Measurements from ENCODE around the gene KMT2C.

The KMT2C gene

GRCh38 chr7:152351168-152351567, 84.6 kb downstream of the KMT2C start:
- no peaks in the 10 kb centered on the region for H3K9me3 ChIP-seq (ENCODE audit: control insufficient read depth, insufficient read depth, low read length)
- no peaks in the 10 kb centered on the region for H3K4me1 ChIP-seq (ENCODE audit: control insufficient read depth, insufficient read depth, low read length)
- H3K27me3 ChIP-seq (ENCODE audit: control insufficient read depth, insufficient read depth, low read length) = no peaks in the 10 kb centered on the region
- H3K9ac ChIP-seq (ENCODE audit: low read depth, low read length) = no peak overlapping the region
- no peak overlapping the region for H3K4me3 ChIP-seq (ENCODE audit: low read depth, low read length)
- H3K27ac ChIP-seq (ENCODE audit: low read depth, low read length) = peak overlapping the region; percentile 35
- H3K36me3 ChIP-seq (ENCODE audit: control insufficient read depth, insufficient read depth, low read length) = peaks cover 17% of the 10 kb centered on the region

- Histone ChIP-seq H3K27ac (ENCODE audit: low read depth, low read length) (no peak overlapping the region), H3K9me3 (ENCODE audit: control insufficient read depth, insufficient read depth, low read length) (no peaks in the 10 kb centered on the region), H3K36me3 (ENCODE audit: control insufficient read depth, insufficient read depth, low read length) (peaks cover 14% of the 10 kb centered on the region; the same call in 1 of the 2 replicates), H3K4me1 (ENCODE audit: control insufficient read depth, insufficient read depth, low read length) (no peaks in the 10 kb centered on the region), H3K9ac (ENCODE audit: low read depth, low read length) (no peak overlapping the region), H3K4me3 (ENCODE audit: low read depth, low read length) (no peak overlapping the region), H3K27me3 (ENCODE audit: control insufficient read depth, insufficient read depth, low read length) (no peaks in the 10 kb centered on the region)
Measured at GRCh38 chr7:152347888-152348287, 87.9 kb downstream of the KMT2C start.

- no peak overlapping the region for H3K4me3 ChIP-seq (ENCODE audit: low read depth, low read length)
- H3K9me3 ChIP-seq (ENCODE audit: control insufficient read depth, insufficient read depth, low read length) = no peaks in the 10 kb centered on the region
- H3K4me1 ChIP-seq (ENCODE audit: control insufficient read depth, insufficient read depth, low read length) = no peaks in the 10 kb centered on the region
- 0 out of 2 replicates have a peak, but pooled peaks cover 6% of the 10 kb centered on the region for H3K36me3 ChIP-seq (ENCODE audit: control insufficient read depth, insufficient read depth, low read length)
- H3K27ac ChIP-seq (ENCODE audit: low read depth, low read length) = no peak overlapping the region
- no peak overlapping the region for H3K9ac ChIP-seq (ENCODE audit: low read depth, low read length)
- no peaks in the 10 kb centered on the region for H3K27me3 ChIP-seq (ENCODE audit: control insufficient read depth, insufficient read depth, low read length)
Measured at GRCh38 chr7:152344253-152344652, 91.5 kb downstream of the KMT2C start.

- H3K27ac ChIP-seq (ENCODE audit: low read depth, low read length) = no peak overlapping the region
- no peak overlapping the region for H3K9ac ChIP-seq (ENCODE audit: low read depth, low read length)
- H3K4me3 ChIP-seq (ENCODE audit: low read depth, low read length) = no peak overlapping the region
- H3K4me1 ChIP-seq (ENCODE audit: control insufficient read depth, insufficient read depth, low read length) = no peaks in the 10 kb centered on the region
- H3K27me3 ChIP-seq (ENCODE audit: control insufficient read depth, insufficient read depth, low read length) = no peaks in the 10 kb centered on the region
- H3K9me3 ChIP-seq (ENCODE audit: control insufficient read depth, insufficient read depth, low read length) = no peaks in the 10 kb centered on the region
- H3K36me3 ChIP-seq (ENCODE audit: control insufficient read depth, insufficient read depth, low read length) = 0 out of 2 replicates have a peak, but pooled peaks cover 6% of the 10 kb centered on the region
Measured at GRCh38 chr7:152342796-152343195, 93.0 kb downstream of the KMT2C start.

- Histone ChIP-seq H3K36me3 (ENCODE audit: control insufficient read depth, insufficient read depth, low read length) (no peaks in the 10 kb centered on the region), H3K27ac (ENCODE audit: low read depth, low read length) (no peak overlapping the region), H3K27me3 (ENCODE audit: control insufficient read depth, insufficient read depth, low read length) (no peaks in the 10 kb centered on the region), H3K9me3 (ENCODE audit: control insufficient read depth, insufficient read depth, low read length) (no peaks in the 10 kb centered on the region), H3K4me1 (ENCODE audit: control insufficient read depth, insufficient read depth, low read length) (no peaks in the 10 kb centered on the region), H3K9ac (ENCODE audit: low read depth, low read length) (no peak overlapping the region), H3K4me3 (ENCODE audit: low read depth, low read length) (no peak overlapping the region)
Measured at GRCh38 chr7:152341914-152342236, 93.9 kb downstream of the KMT2C start.

- H3K36me3 ChIP-seq (ENCODE audit: control insufficient read depth, insufficient read depth, low read length) = no peaks in the 10 kb centered on the region
- no peak overlapping the region for H3K9ac ChIP-seq (ENCODE audit: low read depth, low read length)
- H3K27ac ChIP-seq (ENCODE audit: low read depth, low read length) = no peak overlapping the region
- no peak overlapping the region for H3K4me3 ChIP-seq (ENCODE audit: low read depth, low read length)
- no peaks in the 10 kb centered on the region for H3K4me1 ChIP-seq (ENCODE audit: control insufficient read depth, insufficient read depth, low read length)
- H3K9me3 ChIP-seq (ENCODE audit: control insufficient read depth, insufficient read depth, low read length) = no peaks in the 10 kb centered on the region
- H3K27me3 ChIP-seq (ENCODE audit: control insufficient read depth, insufficient read depth, low read length) = no peaks in the 10 kb centered on the region
Measured at GRCh38 chr7:152341039-152341913, 94.5 kb downstream of the KMT2C start.

- H3K4me1 ChIP-seq (ENCODE audit: control insufficient read depth, insufficient read depth, low read length) = no peaks in the 10 kb centered on the region
- H3K9me3 ChIP-seq (ENCODE audit: control insufficient read depth, insufficient read depth, low read length) = no peaks in the 10 kb centered on the region
- H3K27me3 ChIP-seq (ENCODE audit: control insufficient read depth, insufficient read depth, low read length) = no peaks in the 10 kb centered on the region
- no peaks in the 10 kb centered on the region for H3K36me3 ChIP-seq (ENCODE audit: control insufficient read depth, insufficient read depth, low read length)
- H3K9ac ChIP-seq (ENCODE audit: low read depth, low read length) = no peak overlapping the region
- no peak overlapping the region for H3K27ac ChIP-seq (ENCODE audit: low read depth, low read length)
- H3K4me3 ChIP-seq (ENCODE audit: low read depth, low read length) = no peak overlapping the region
Measured at GRCh38 chr7:152340161-152340560, 95.6 kb downstream of the KMT2C start.

- Histone ChIP-seq H3K9me3 (ENCODE audit: control insufficient read depth, insufficient read depth, low read length) (no peaks in the 10 kb centered on the region), H3K9ac (ENCODE audit: low read depth, low read length) (no peak overlapping the region), H3K4me1 (ENCODE audit: control insufficient read depth, insufficient read depth, low read length) (no peaks in the 10 kb centered on the region), H3K27me3 (ENCODE audit: control insufficient read depth, insufficient read depth, low read length) (no peaks in the 10 kb centered on the region), H3K36me3 (ENCODE audit: control insufficient read depth, insufficient read depth, low read length) (no peaks in the 10 kb centered on the region), H3K27ac (ENCODE audit: low read depth, low read length) (no peak overlapping the region), H3K4me3 (ENCODE audit: low read depth, low read length) (no peak overlapping the region)
Measured at GRCh38 chr7:152338561-152338960, 97.2 kb downstream of the KMT2C start.

GRCh38 chr7:152336754-152337368, 98.9 kb downstream of the KMT2C start:
- no peak overlapping the region for H3K27ac ChIP-seq (ENCODE audit: low read depth, low read length)
- H3K9ac ChIP-seq (ENCODE audit: low read depth, low read length) = no peak overlapping the region
- H3K4me3 ChIP-seq (ENCODE audit: low read depth, low read length) = no peak overlapping the region
- H3K27me3 ChIP-seq (ENCODE audit: control insufficient read depth, insufficient read depth, low read length) = no peaks in the 10 kb centered on the region
- no peaks in the 10 kb centered on the region for H3K4me1 ChIP-seq (ENCODE audit: control insufficient read depth, insufficient read depth, low read length)
- H3K36me3 ChIP-seq (ENCODE audit: control insufficient read depth, insufficient read depth, low read length) = no peaks in the 10 kb centered on the region
- H3K9me3 ChIP-seq (ENCODE audit: control insufficient read depth, insufficient read depth, low read length) = no peaks in the 10 kb centered on the region

- no peak overlapping the region for H3K27ac ChIP-seq (ENCODE audit: low read depth, low read length)
- H3K9me3 ChIP-seq (ENCODE audit: control insufficient read depth, insufficient read depth, low read length) = no peaks in the 10 kb centered on the region
- H3K4me3 ChIP-seq (ENCODE audit: low read depth, low read length) = no peak overlapping the region
- no peak overlapping the region for H3K9ac ChIP-seq (ENCODE audit: low read depth, low read length)
- H3K27me3 ChIP-seq (ENCODE audit: control insufficient read depth, insufficient read depth, low read length) = no peaks in the 10 kb centered on the region
- H3K36me3 ChIP-seq (ENCODE audit: control insufficient read depth, insufficient read depth, low read length) = no peaks in the 10 kb centered on the region
- H3K4me1 ChIP-seq (ENCODE audit: control insufficient read depth, insufficient read depth, low read length) = no peaks in the 10 kb centered on the region
Measured at GRCh38 chr7:152335900-152336571, 99.8 kb downstream of the KMT2C start.

- Histone ChIP-seq H3K36me3 (ENCODE audit: control insufficient read depth, insufficient read depth, low read length) (peaks cover 10% of the 10 kb centered on the region; the same call in 1 of the 2 replicates), H3K27ac (ENCODE audit: low read depth, low read length) (no peak overlapping the region), H3K9me3 (ENCODE audit: control insufficient read depth, insufficient read depth, low read length) (no peaks in the 10 kb centered on the region), H3K9ac (ENCODE audit: low read depth, low read length) (no peak overlapping the region), H3K4me3 (ENCODE audit: low read depth, low read length) (no peak overlapping the region), H3K4me1 (ENCODE audit: control insufficient read depth, insufficient read depth, low read length) (no peaks in the 10 kb centered on the region), H3K27me3 (ENCODE audit: control insufficient read depth, insufficient read depth, low read length) (no peaks in the 10 kb centered on the region)
Measured at GRCh38 chr7:152333134-152333533, 102.7 kb downstream of the KMT2C start.

Data from HUES48 (cell line).